SKM-1 (cell line): ENCODE measurements around the gene UBTFL1.
"Not testable (repeated sequence)": the region's sequence is repeated elsewhere in the genome, so short reads cannot be mapped to it uniquely, and the experiment has no call there.

ENCODE experiments used
- DNase-seq: peaks from one replicate; lab custom pipeline; 2025; ENCODE audit not compliant: unreplicated experiment; lab: John Stamatoyannopoulos, UW

Gene UBTFL1

DNA sequence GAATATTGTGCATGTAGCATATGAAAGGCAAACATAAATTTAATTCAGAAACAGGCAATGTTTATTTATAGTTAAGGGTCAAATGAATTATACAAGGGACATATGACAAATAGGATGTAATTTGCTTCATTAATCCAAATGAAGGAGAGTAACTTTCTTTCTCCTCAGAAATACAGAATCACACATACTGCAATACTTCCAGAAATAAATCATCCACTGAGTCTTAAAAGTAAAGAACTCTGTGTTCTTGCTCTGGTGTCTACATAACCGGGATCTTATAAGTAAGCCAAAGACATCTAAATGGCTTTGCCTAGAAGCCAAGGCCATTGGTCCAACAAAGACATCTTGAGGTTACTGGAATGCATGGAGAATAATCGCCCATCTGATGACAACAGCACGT lies at the start of gene UBTFL1:
UBTFL1 (plus strand) TSS at position 301 of the 400 bp plus-strand sequence; CDS start at position 301, 0 bp downstream.
- not testable (repeated sequence) for DNase-seq

DNA sequence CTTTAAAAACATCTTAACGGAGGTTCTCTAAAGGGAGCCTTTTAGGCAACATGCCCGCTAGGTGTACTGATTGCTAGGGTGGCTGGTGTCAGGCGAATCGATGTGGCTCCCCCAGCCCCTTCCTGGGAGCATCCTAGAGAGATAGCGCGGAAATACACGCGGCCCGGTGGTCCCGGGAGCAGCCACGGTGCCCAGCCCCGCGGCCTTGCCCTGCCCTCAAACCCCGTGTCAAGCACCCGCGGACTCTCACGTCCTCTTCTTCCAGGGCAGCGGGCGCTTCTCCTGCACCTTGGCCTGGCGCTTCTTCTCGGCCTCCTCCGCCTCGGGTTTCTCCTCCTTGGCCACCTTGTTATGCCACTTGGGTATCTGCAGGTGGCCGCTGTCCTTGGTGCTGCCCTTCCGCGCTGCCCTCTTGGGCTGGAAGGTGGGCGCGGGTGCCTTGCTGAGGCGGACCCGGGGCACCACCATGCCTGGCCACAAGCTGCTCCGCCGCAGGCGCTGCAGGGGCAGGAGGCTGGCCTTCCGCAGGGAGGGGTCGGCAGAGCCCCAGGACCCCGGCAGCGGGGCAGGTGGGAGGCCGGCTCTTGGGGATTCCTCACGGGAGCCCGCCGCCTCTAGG lies 34.0 kb upstream of the UBTFL1 start:
- DNase-seq = not testable (repeated sequence)

GRCh38 chr11:90052311-90052710 lies 33.4 kb upstream of the UBTFL1 start:
- DNase-seq = not testable (repeated sequence)

- not testable (repeated sequence) for DNase-seq
These were observed 32.2 kb upstream of the UBTFL1 start for GRCh38 chr11:90053545-90053944.

DNA sequence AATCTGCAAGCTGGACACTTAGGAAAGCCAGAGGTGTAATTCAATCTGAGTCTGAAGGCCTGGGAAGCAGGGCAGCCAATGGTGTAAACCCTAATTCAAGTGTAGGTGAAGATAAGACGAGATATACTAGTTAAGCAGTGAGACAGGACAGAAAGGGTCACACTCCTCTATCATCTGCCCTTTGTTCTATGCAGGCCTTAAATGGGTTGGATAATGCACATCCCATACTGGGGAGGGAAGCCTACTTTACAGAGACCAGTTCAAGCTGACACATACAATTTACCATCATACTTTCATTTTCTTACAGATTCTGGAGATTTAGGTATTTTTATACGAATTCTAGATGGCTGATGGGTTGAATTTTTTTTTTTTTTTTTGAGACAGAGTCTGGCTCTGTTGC lies 3.0 kb downstream of the UBTFL1 start:
- DNase-seq = not testable (repeated sequence)

- DNase-seq = not testable (repeated sequence)
These were observed 9.6 kb downstream of the UBTFL1 start for GRCh38 chr11:90095230-90095924.

- DNase-seq = not testable (repeated sequence)
These were observed 12.5 kb downstream of the UBTFL1 start for GRCh38 chr11:90098261-90098660.

- DNase-seq = no peak
These were observed 14.7 kb downstream of the UBTFL1 start for GRCh38 chr11:90100431-90100830.

- peak; percentile 18 for DNase-seq
These were observed 27.8 kb downstream of the UBTFL1 start for GRCh38 chr11:90113541-90113940.

- DNase-seq = no peak
These were observed 34.4 kb downstream of the UBTFL1 start for GRCh38 chr11:90120191-90120590.

DNA sequence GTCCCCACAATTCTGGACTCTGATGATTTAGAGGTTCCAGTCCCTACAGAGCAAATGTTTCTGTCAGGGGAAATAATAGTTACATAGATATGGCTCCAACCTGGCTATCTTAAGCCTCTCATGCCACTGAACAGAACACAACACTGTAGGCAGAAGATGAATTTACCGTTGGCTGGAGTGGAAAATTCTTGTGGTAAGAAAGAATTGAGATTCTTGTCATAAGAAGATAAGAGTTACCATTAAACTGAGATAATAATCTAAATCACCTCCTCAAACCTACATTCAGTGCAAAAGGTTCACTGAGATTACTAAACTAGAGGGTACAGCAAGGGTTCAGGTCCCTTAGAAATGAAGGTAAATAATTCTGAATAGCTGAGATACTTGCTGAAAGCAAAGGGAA lies 38.6 kb downstream of the UBTFL1 start:
- no peak for DNase-seq

DNA sequence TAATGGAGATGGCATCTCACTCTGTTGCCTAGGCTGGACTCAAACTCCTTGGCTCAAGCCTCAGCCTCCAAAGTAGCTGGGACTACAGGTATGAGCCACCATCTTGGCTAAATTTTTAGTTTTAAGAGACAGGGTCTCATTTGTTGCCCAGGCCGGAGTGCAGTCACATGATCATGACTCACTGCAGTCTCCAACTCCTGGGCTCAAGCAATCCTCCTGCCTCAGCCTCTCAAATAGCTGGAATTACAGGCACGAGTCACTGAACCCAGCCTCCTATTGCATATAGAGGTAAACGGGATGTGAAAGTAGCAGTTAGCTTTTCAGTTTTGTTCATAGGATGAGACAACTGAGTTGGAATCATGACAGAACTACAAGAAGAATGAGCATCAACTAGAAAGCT lies 39.2 kb downstream of the UBTFL1 start:
- DNase-seq = no peak

GRCh38 chr11:90133560-90134477 lies 48.1 kb downstream of the UBTFL1 start:
- DNase-seq = no peak

DNA sequence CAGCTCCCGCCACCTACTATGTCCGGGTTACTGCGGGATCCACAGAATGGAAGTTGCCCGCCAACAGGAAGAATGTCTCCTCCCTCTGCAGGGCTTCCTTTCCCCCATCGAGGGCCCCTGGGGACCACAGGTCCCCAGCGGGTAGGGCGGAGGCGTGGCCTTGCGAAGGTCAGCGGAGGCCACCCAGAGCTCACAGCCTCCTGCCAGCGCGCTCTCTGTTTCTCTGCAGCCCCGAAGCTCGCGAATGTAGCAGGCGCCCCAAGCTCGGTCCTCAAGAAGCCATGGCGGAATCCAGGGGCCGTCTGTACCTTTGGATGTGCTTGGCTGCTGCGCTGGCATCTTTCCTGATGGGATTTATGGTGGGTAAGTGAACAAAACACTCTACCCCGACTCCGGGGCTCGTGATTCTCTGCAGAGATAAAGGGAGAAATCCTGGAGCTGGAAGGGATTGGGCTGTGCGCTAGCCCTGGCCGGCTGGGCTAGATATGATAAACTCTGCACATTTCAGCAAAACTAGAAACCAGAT lies 48.8 kb downstream of the UBTFL1 start, which contains the start of gene NAALAD2:
NAALAD2 (plus strand) TSS at position 186 of the 526 bp plus-strand sequence; CDS start at position 282, 96 bp downstream.
- DNase-seq = peak; percentile 44

DNA sequence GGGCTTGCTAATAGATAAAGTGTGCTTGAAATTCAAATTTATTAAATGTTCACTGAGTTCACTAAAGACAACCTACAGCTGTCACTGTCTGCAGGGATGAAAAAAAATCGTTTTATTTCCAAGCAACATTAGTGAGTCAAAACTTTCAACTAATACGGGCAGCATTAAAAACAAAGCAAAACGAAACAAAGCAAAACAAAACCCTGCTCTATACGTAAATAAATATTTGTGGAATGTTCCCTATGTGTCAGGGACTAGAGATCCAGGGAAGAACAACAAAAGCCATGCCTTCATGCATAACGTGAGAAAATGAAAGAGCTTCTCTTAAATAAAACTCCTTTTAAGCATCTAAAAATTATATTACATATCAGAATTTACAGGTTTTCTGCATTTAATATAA lies 49.3 kb downstream of the UBTFL1 start:
- no peak for DNase-seq
